HUDEP-2 (cell line): ENCODE measurements around the gene SCFD2.
"Not testable (repeated sequence)": the region's sequence is repeated elsewhere in the genome, so short reads cannot be mapped to it uniquely, and the experiment has no call there.

Experiments
- DNase-seq, 76 experiments: peaks; one replicate each; lab custom pipeline; 2025; ENCODE audit not compliant: unreplicated experiment in 76 of 76; lab: John Stamatoyannopoulos, UW

Gene SCFD2

DNA sequence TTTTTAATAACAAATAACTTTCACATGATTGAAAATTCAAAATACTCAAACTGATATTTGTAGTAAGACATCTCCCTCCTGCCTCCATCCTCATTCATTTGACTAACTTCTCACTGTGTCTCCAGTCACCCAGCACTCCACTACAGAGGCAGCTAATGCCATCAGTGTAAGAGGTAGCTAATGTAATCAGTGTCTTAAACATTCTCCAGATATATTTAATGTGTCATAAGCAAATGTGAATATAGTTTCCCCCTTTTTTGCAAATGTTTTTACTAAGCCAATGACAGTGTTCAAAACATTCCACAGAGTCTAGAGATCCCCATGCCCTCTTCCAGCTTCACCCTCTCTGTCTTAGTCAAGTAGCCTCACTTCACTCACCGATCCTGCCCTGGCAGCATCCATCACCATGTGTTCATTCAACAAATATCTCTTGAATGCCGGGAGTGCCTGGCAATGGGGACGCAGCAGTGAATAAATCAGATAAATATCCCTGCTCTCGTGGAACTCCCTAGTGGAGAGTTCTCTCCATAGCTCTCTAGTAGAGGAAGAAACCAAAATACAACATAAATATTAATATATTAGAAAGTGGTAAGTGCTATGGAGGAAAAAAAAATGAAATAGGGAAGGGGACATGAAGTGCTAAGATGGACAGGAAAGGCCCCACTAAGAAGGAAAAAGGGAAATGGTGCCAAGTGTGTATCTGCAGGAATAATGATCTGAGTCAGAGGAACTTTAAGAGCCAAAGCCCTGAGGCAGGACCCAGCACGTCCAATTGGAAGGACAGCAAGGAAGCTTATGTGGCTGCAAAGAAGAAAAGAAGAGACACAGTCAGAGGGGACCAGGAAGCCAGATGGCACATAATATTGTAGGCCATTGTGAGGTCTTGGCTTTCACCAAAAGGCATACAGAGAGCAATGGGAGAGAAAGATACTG, 18.7 kb downstream of the SCFD2 start:
- no peak for DNase-seq

DNA sequence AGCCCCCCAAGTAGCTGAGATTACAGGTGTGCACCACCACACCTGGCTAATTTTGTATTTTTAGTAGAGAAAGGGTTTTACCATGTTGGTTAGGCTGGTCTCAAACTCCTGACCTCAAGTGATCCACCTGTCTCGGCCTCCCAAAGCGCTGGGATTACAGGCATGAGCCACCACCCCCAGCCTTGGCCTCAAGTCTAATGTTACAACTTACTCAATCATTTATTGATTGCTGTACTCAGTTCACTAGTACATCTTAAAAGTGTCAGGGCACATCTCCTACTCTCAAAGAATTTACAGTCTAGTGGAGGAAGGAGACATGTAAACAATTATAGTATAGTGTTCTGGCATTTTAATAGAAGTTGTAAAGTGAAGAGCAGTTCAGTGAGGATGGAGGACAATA, 19.5 kb downstream of the SCFD2 start:
- DNase-seq, result not testable (repeated sequence)

DNA sequence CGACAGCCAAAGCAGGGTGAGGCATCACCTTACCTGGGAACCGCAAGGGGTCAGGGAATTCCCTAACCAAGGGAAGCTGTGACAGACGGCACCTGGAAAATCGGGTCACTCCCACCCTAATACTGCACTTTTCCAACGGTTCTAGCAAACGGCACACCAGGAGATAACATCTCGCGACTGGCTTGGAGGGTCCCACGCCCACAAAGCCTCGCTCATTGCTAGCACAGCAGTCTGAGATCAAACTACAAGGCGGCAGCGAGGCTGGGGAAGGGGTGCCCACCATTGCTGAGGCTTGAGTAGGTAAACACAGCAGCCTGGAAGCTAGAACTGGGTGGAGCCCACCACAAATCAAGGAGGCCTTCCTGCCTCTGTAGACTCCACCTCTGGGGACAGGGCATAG, 25.7 kb downstream of the SCFD2 start:
- DNase-seq, result not testable (repeated sequence)

DNA sequence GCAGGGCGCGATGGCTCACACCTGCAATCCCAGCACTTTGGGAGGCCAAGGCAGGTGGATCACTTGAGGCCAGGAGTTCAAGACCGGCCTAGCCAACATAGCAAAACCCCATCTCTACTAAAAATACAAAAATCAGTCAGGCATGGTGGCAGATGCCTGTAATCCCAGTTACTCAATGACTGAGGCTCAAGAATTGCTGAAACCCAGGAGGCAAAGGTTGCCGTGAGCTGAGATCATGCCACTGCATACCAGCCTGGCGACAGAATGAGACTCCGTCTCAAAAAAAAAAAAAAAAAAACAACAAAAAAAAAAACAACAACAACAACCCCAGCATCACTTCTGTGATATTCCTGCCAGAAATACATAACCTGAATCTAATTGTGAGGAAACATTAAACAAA, 30.9 kb downstream of the SCFD2 start:
- DNase-seq, result not testable (repeated sequence)

DNA sequence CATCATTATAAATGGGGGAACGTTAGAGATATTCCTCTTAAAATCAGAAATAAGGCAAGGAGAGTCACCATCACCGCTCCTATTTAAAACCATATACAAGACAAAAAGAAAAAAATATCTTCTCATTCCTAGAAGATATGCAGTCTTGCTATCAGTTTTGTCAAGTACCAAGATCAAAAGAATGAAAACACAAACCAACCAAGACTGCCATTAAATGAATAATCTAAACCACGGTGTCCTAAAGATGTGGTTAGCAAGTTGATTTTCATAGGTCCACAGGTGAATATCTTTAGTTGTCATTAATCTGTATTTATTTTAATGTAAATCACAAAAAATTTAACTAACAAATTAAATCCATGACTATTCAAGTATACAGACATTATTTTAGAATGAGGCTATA, 39.3 kb downstream of the SCFD2 start:
- no peak for DNase-seq

DNA sequence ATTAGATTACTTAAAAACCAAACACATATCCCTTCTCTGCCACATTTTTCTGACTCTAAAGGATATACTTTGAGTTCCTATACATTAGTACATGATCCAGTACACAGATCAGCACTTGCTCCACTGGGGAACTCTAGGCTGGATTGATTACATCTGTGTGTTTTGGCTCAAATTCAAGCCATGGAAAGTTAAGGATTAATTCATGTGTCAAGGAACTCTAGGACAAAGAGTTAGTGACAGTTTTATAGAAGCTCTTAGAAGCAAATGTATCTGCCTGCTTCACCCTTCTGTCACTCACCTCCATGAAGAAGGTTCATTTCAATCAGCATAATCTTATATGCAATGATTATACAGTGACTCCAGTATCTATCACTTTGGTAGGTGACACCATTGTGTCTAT, 43.2 kb downstream of the SCFD2 start:
- no peak for DNase-seq

DNA sequence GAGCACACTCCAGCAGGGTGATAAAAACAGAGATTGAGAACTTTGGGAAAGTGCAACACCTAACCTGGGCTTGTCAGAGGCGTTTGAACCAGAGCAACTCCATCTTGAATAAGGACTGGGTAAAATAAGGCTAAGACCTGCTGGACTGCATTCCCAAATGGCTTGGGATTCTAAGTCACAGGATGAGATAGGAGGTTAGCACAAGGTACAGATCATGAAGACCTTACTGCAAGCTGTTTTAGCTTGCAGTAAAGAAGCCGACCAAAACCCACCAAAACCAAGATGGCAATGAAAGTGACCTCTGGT, 43.9 kb downstream of the SCFD2 start:
- no peak for DNase-seq

DNA sequence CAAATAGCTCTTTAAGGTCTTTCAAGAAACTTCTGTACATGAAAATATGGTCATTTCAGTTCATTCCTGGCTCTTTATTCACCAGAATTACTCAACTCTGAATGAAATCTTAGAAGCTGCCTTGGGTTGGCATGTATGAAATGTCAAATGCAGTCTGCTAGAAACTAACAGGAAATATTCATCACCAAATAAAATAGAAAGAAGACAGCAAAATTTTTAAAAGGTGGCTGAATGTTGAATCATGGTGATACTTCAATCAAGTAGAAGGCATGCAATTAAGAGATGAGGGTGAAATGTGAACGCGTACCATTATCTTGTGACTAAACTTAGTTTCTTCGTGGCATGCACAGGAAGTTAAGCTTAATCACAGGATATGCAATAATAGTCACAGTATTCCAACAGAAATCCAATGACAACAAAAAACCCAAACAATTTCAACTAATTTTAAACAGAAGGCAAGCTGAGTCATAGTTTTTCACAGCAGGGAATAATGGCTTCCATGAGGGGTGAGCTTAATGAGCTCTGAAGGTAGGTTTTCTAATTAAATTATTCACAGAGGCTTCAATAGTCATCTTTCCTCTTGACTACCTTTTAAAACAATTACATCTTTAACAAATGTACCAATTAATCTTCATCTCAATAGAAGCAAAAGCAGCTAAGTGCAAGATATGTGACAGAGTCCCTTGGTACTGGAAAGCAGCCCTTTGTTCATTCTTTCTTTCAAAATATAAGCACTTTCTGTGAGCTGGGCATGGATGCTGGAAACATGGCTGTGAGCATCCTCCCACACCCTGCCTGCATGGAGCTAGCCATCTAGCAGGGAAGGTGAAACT, 44.5 kb downstream of the SCFD2 start:
- no peak for DNase-seq

DNA sequence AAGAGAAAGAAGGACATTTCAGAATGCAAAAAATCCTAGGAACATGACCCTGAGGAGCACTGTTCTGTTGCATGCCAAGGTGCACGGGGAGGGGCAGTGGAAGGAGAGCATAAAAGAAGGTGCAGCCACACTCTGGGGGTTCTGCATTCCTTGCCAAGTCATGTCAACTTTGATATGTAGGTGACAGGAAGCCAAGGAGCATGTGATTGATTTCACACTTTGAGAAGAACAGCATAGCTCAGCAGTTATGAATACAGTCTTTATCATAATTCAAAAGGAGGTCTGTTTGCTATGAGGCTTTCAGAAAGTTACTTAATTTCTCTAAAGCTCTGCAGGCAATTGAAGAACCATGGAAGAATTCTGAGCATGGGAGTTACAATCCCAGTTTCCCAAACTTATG, 50.6 kb downstream of the SCFD2 start:
- no peak for DNase-seq

DNA sequence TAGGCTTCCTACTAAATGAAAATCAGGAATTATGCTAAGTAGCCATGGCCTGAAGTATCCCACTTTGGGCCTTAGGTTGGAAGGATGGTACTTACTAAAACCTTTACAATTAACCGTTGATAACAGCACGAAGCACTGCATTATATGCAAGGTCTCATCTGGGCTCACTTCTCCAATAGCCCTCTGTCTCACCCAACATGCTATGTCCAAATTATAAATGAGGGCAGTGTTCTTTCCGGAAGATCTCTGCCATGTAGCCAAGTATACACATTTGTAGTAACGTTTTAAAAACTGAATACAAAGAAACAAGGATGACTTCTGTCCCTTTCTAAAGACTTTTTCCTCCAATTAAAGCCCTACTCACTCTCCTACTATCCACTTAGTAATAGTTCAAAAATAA, 51.6 kb downstream of the SCFD2 start:
- DNase-seq, result no peak

DNA sequence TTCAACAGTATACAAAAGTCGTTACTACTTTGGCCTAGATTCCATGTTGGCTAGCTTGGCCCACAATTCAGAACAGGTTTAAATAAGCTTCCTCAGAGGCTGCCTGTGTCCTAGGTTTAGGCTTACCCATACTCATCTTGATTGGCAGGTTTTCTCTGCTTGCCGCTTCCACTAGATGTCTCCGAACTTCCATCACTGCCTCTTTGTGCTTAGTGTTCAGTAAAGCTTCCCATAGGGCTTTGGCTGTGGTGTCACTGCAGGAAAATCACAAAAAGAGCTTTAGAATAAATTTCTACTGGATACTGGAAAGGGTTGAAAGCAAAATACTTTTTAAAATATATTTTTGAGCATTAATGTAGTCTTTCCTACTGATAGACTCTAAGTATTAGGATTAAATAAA, 52.4 kb downstream of the SCFD2 start:
- peak in 1 of 76 experiments; percentile 2 for DNase-seq

DNA sequence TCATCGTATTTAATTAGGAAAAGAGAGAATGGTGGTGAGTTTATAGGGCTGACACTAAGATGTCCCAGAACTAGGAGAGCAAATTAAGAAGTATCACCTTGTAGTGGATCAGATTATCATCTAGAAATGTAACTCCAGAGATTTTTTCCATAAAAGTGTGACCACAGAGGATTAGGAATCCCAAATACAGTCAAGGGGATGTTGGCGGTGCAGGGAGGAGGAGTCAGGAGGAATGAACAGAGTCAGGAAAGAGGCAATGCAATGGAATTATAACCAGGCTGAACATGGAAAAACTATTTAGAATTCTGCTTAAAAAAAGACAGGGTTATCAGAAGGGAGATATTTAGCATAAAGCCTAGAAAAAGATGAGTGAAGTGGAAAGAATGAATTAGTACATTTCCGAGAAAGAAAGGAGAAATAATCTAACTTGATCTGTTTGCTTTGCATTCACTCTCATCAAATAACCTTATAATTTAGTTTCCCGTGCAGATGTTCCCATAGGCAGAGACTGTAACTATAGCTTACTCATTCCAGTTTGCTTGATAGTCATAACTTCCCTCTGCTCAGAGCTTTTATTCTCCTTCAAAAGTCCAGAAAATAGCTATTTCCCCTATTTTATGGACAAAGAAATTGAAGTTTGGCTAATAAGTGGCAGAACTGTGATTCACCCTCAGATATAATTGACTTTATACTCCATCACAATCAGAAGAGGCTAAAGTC, 56.4 kb downstream of the SCFD2 start:
- DNase-seq, result no peak

DNA sequence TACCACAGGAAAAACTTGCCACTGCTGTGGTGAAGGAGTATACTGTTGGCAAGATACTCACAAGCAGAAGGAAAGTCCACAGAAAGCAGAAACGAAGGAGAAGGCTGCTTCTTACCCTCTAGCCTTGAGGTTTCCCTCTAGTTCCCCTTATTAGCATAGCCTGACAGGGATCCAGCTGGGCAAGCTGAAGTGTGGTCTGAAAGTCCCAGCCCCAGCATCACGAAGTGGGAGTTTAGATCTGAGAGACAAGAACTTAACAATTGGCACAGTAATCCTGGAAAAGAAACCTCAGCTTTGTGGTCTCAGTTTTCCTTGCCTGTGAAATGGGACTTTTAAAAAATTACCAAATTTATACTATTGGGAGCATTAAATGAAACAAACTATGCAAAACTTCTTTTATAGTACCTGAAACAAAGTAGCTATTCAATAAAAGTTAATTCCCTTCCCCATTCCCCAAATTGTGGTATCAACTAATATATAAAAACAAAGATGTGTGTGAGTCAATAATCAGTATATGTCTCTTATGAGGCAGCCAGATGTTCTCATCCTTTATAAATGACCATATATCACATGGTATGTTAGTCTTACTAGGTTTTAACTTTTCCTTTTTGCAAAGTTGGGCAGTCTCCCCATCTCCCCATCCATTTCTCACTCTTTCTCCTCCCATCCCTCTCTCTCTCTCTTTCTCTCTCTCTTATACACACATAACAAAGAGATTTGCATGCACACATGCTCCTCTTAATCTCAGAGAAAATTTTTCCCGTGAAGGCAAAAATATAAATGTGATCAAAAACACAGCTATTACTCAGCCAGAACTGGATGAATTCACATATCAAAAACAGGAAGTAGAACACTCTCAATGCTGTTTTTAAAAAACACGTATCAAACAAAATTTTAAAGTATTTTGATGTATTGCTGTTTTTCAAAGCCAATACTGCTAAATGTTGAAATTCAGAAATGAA, 57.8 kb downstream of the SCFD2 start:
- DNase-seq, result no peak

DNA sequence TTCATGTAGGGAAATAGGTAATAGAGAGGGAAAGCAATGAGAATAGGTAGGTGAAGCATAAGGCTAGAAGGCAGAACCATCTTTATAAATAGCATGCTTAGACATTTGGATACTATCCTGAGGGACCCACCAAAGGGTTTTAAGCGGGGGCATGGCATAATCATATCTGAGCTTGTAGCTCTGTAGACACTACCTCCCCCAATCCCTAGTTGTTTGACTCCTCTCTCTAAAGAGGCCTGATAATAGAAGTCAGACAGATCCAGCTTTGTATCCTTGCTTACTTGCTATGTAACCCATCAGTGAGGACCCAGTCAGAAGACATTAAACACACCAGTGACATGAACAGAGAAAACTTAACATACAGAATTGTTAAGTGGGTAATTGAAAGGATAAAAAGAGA, 58.7 kb downstream of the SCFD2 start:
- DNase-seq, result no peak

DNA sequence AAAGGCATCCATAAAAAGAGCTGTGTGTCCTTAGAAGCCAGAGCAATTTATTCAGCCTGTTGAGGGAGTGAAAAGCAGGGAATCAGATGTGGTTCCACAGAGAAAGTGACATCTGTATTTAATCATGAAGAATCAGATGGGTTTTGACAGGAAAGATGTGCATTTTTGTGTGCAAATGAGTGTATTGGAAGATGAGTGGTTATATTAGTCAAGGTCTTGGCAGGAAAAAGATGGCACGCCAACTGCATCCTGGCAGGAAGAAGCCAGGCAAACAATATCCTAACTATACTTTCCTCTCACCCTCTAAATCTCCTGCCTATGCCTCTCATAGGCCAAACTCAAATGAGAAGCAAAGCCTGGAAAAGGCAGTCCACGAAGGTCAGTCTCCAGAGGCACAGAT, 59.1 kb downstream of the SCFD2 start:
- no peak for DNase-seq

DNA sequence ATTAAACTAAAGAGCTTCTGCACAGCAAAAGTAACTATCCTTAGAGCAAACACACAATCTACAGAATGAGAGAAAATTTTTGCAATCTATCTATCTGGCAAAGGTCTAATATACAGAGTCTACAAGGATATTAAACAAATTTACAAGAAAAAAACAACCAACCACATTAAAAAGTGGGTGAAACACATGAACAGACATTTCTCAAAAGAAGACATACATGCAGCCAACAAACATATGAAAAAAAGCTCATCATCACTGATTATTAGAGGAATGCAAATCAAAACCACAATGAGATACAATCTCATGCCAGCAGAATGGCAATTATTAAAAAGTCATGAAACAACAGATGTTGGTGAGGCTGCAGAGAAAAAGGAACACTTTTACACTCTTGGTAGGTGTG, 73.7 kb downstream of the SCFD2 start:
- not testable (repeated sequence) for DNase-seq

DNA sequence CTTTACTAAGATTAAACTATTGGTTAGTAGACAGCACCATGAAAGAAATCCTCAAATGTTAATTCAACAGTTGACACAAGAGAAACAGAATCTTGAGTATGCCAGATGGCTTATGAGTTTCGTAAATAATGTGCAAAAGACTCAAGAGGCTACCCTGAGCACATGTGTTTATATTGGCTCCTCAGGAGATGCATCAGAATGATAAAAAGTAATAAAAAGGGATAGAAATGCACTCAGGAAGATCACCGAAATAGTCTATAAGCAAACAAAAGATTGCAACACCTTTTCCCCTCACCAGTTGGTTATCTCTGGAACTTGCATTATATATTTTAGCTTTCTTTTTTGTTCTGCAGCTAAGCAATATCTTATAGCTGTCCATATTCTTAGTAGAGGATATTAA, 84.4 kb downstream of the SCFD2 start:
- no peak for DNase-seq

DNA sequence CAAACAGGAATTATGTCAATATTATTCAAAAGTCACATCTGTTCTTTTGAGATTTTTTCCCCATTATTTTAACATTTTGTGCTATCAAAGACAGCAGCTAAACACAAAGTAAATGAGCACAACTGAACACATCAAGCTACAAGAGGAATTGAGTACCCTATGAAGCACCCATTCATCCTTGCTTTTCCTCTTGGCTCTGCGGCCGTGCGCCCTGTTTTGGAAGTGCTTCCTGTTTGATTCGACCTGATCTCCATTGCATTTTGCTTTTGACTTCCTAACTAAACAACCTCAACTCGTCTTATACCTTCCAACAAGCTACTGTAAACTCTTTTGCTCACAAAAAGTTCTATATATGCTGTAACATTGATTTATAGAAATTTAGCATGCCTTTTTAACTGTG, 85.0 kb downstream of the SCFD2 start:
- no peak for DNase-seq

DNA sequence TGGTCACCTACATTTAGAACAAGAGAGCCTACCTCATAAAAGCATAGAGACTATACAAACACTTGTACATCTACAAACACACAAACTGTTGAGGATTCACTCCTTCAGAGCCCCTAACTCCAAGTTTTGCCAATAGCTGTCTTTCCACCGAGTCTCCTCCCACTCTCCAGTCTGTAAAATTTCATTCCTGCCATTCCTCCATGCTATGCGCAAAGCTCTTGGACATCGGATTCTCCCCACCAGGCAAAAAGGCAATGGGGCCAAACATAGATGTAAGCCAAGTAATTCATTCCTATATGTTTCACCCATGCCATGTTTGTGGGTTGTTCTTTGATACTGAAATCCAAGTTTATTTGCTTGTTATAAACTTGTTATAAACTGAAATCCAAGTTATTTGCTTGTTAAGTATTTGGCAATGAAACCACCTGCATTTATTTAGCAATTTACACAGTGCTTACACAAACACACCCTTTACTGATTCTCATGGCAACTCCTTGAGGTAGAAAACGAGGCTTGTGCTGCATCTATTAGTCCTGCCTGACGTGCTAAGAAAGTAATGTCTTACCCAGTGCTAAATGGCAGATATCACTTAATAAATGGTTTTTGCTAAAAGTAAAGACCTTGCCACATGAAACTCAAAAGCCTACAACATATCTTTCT, 91.1 kb downstream of the SCFD2 start:
- DNase-seq, result no peak

DNA sequence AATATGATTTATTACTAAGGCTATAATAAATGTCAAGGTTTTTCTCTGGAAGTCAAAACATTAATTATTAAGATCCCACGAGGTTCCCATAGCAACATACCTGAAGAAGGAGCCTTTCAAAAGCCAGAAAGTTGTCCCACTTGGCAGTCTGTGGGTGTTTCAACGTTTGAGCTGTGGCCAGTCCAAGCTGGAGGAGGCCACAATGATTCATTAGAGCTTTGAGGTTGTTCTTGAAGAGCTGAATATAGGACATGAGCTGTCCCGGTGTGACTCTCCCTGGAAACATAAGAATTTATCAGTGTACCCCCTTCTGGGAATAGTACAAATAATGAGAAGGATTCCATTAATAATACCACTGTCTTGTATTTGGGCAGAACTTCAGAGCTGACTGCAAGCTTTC, 92.1 kb downstream of the SCFD2 start:
- no peak for DNase-seq
